RWPE1 (cell line): Measurements from ENCODE around the gene PDGFRB.

Experiments
- CTCF ChIA-PET: fragments of 350-600 bp; sonication (Branson Sonifier 250); formaldehyde crosslinking; extraction: SDS; loops from one replicate; lab custom pipeline; 2021; lab: Yijun Ruan, JAX
- POLR2A ChIA-PET: fragments of 400-600 bp; formaldehyde crosslinking; extraction: SDS; loops from one replicate; lab custom pipeline; 2020; ENCODE audit warnings: antibody characterized with exemption; ENCODE audit not compliant: low non-redundant PET; lab: Yijun Ruan, JAX
- DNase-seq: peaks from one replicate; pipeline ENCODE4 v3.0.0; 2012; ENCODE audit warnings: low spot score
- H3K27ac ChIP-seq: fragments of 450-650 bp; 2 replicates; pipeline ENCODE4 v1.5.1; 2017
- TF ChIP-seq, protein P1 (sequence below): fragments of 450-650 bp; conservative IDR thresholded peaks from 2 replicates; pipeline ENCODE4 v1.5.1; 2017; ENCODE audit warnings: low read depth, mild to moderate bottlenecking

Gene PDGFRB

DNA sequence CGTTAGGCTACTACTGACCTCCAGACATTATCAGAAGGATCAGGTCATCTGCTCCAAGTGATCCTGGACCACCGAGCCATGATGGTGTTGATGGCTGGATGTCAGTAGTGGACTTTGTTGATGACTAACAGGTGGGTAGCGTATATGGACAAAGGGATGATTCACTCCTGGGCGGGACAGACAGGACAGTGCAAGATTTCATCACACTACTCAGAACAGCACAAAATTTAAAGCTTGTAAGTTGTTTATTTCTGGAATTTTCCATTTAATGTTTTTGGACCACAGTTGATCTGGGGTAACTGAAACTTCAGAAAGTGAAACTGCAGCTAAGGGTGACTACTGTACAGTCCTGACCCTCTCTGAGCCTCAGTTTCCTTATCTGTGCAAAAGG is 12.7 kb downstream of the PDGFRB start:
- POLR2A ChIA-PET: no interaction called here
- peak; percentile 92 for DNase-seq
- CTCF ChIA-PET: interaction anchor here (0.6 to 1.1 kb wide), 4 partner anchors 11 to 1317 kb away, joined by 3 read pairs; partner anchors contain the start of gene ADRB2
- TF ChIP-seq, protein P1, sequence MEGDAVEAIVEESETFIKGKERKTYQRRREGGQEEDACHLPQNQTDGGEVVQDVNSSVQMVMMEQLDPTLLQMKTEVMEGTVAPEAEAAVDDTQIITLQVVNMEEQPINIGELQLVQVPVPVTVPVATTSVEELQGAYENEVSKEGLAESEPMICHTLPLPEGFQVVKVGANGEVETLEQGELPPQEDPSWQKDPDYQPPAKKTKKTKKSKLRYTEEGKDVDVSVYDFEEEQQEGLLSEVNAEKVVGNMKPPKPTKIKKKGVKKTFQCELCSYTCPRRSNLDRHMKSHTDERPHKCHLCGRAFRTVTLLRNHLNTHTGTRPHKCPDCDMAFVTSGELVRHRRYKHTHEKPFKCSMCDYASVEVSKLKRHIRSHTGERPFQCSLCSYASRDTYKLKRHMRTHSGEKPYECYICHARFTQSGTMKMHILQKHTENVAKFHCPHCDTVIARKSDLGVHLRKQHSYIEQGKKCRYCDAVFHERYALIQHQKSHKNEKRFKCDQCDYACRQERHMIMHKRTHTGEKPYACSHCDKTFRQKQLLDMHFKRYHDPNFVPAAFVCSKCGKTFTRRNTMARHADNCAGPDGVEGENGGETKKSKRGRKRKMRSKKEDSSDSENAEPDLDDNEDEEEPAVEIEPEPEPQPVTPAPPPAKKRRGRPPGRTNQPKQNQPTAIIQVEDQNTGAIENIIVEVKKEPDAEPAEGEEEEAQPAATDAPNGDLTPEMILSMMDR: no peak
- H3K27ac ChIP-seq: peak overlapping the region; percentile 98

DNA sequence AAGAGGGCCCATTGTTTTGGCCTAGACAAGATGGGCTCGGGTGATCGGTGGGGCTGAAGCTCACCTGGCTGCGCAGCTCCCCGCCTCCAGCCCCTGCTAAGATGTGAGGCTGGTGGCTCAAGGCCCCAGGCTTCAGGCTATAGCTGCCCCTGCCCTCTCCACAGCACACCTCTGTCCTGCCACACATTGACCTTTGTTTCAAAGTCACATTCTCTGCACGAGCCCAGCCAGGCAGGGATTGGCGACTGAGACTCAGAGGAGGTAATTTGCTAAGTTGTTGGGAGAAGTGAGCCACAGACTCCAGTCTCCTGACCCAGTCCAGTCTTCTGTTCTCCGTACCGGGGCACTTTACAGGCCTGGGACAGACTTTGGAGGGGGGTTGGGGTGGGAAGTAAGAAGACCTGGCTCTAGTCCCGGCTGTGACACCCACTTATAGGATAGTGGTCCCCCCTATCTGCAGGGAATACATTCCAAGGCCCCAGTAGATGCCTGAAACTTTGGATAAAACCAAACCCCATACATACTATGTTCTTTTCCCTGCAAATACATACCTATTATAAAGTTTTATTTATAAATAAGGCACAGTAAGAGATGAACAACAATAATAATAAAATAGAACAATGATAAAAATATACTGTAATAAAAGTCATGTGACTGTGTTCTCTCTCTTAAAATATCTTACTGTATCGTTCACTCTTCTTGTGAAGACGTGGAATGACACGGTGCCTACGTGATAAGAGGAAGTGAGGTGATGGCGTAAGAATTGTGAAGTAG is 13.3 kb downstream of the PDGFRB start:
- DNase-seq: no peak
- TF ChIP-seq, protein P1: no peak
- H3K27ac ChIP-seq: peak overlapping the region; percentile 98
- ChIA-PET POLR2A (no interaction called here), CTCF (interaction anchor here (0.6 to 1.1 kb wide), 4 partner anchors 11 to 308 kb away, joined by 3 to 4 read pairs (median 3); no protein-coding TSS in a partner anchor)

DNA sequence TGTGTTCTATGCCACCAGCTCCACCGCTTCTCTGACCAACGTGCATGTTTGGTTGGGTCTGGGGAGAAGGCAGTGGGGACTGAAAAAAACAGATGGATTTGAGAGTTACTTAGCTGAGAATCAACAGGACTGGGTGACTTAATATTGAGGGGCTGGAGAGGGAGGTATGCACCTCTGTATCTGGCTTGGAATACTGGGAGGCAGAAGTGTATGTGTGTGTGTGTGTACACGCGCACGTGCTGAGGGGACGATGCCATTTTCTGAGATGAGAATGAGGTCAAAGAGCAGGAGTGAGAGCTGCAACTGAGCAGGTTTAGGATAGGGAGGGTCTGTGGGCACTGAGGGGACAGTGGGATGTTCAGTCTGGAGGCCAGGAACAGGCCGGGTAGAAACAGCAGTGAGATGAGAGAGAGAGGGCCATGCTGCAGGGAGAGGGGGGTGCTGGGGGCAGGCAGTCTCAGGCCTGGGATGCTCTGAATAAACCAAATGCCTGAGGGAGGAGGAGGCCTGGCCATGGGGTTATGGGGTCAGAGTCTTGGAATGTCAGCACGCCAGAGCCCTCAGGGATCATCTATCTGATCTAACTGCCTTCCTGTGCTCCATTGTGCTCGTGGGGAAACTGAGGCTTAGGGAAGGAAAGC is 14.0 kb downstream of the PDGFRB start:
- DNase-seq: no peak
- TF ChIP-seq, protein P1: no peak
- POLR2A ChIA-PET: no interaction called here
- H3K27ac ChIP-seq: peak overlapping the region; percentile 98
- CTCF ChIA-PET: interaction anchor here (0.6 kb wide), 1 partner anchor 54 kb away, joined by 4 read pairs; no protein-coding TSS in a partner anchor

DNA sequence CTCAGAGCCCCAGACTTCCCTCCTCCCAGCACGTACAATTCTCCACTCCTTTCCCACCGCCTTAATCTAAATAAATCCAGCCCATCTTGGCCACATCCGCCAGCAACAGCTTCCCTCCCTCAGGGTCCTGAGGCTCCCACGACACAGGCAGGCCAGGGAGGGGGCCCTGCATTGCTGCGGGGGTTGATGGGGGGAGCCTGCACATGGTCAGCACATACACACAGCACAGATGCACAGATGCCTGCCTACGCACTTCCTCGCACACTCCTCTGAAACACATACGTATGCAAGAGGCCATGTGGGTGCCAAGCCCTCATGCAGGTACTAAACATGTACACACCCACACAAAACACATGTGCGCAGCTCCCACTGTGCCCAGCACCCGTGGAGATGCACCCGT is 14.8 kb downstream of the PDGFRB start:
- no peak overlapping the region; the same call in 1 of the 2 replicates for H3K27ac ChIP-seq
- CTCF ChIA-PET: no interaction called here
- POLR2A ChIA-PET: no interaction called here
- DNase-seq: no peak
- TF ChIP-seq, protein P1: no peak

DNA sequence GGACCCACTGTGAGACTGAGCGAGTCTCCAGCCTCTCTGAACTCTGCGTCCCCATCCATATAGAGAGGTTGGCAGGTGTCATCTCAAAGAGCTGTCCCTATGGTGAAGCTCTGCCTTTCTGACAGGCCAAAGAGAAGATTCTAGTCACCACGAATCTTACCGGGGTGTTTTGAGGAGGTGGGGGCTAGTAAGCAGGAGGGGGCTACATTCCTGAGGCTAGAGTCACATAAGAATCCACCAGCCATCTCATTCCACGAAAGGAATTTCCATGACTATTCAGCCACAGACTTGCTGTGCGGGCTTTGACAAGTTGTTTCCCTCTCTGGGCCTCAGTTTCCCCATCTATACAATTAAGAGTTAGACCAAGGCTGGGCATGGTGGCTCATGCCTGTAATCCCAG is 16.3 kb downstream of the PDGFRB start:
- no peak for DNase-seq
- H3K27ac ChIP-seq: no peak overlapping the region
- ChIA-PET CTCF (interaction anchor here (1.6 kb wide), 1 partner anchor 16 kb away, joined by 4 read pairs; no protein-coding TSS in a partner anchor), POLR2A (no interaction called here)
- TF ChIP-seq, protein P1: no peak

DNA sequence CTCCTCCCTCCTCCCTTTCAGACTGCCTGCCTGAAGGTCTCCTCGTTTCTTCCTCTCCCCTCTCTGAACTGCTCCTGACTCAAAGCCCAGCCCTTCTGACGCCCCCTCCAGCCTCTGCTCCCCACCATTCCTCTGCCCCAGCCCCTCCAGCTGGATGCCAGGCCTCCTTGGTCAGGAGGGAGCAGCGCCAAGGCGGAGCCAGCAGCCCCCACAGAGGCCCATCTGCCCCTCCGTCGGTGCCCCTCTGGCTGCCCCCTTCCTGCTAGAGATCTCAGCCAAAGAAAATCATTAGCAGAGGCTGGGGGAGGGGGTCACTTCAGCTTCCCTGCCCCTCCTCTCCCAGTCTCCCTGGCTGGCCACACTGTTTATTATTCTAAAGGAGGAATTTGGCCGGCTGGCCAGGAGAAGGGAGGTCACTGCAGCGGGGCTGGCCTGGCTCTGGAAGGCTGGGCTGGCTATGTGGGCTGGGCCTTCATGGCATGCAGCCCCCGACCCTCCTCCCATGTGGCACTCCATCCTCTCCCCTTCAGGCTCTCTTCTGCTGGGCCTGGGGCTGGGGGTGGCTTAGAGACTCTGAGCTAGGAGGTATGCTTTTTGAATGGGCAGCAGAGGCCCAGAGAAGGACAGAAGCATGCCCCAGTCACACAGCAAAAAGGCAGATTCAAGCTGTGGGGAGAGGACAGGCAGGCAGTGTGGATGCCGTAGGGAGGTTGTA is 16.9 kb downstream of the PDGFRB start:
- no peak overlapping the region for H3K27ac ChIP-seq
- ChIA-PET POLR2A (no interaction called here), CTCF (interaction anchor here (1.6 kb wide), 1 partner anchor 16 kb away, joined by 4 read pairs; no protein-coding TSS in a partner anchor)
- no peak for DNase-seq
- TF ChIP-seq, protein P1: no peak
